Neutrophil (primary cell): ENCODE results near the gene DEDD.

Experiments used
- H3K27ac ChIP-seq: fragments of 200-600 bp; sonication (generic); 2 replicates; pipeline ENCODE4 v1.5.1; 2016; ENCODE audit warnings: mild to moderate bottlenecking, moderate library complexity
- H3K27me3 ChIP-seq: fragments of 200-600 bp; sonication (generic); 2 replicates; pipeline ENCODE4 v1.6.0; 2016; ENCODE audit warnings: mild to moderate bottlenecking
- H3K36me3 ChIP-seq: fragments of 200-600 bp; sonication (generic); 2 replicates; pipeline ENCODE4 v1.5.1; 2017
- H3K4me1 ChIP-seq, 2 experiments: fragments of 200-600 bp in 1 of 2; sonication (generic) in 1 of 2; 1 replicate in 1 of 2; 2 replicates in 1 of 2; pipeline versions ENCODE4 v1.5.1 to v1.6.1; 2013 to 2016; ENCODE audit warnings: low read depth in 1 of 2, low read length in 1 of 2, mild to moderate bottlenecking in 1 of 2, moderate library complexity in 1 of 2; ENCODE audit not compliant: control insufficient read depth in 1 of 2, insufficient read depth in 1 of 2
- H3K4me3 ChIP-seq, 2 experiments: fragments of 200-600 bp in 1 of 2; sonication (generic) in 1 of 2; 1 replicate in 1 of 2; 2 replicates in 1 of 2; pipeline ENCODE4 v1.5.1; 2013 to 2016; ENCODE audit warnings: low read depth in 1 of 2, low read length in 1 of 2, mild to moderate bottlenecking in 1 of 2, moderate library complexity in 1 of 2
- H3K9me3 ChIP-seq: fragments of 200-600 bp; sonication (generic); 2 replicates; pipeline ENCODE4 v1.5.1; 2016
- CTCF ChIP-seq: fragments of 200-600 bp; sonication (generic); IDR thresholded peaks from 2 replicates; pipeline ENCODE4 v1.5.1; 2016; ENCODE audit warnings: antibody characterized with exemption

The DEDD gene

GRCh38 chr1:161076410-161076809, 56.1 kb downstream of the DEDD start:
- TF ChIP-seq CTCF, result no peak
- H3K36me3 ChIP-seq, result no peaks in the 10 kb centered on the region
- no peak overlapping the region for H3K27ac ChIP-seq
- H3K27me3 ChIP-seq, result no peaks in the 10 kb centered on the region
- no peak overlapping the region for H3K4me3 ChIP-seq
- H3K9me3 ChIP-seq, result no peaks in the 10 kb centered on the region
- peaks cover 8 to 9% of the 10 kb centered on the region in 2 experiments for H3K4me1 ChIP-seq

- no peak for TF ChIP-seq CTCF
- Histone ChIP-seq H3K27ac (no peak overlapping the region), H3K36me3 (no peaks in the 10 kb centered on the region), H3K4me1 (peaks cover 24% of the 10 kb centered on the region in 2 experiments), H3K9me3 (no peaks in the 10 kb centered on the region), H3K27me3 (no peaks in the 10 kb centered on the region), H3K4me3 (no peak overlapping the region)
These were observed 57.6 kb downstream of the DEDD start for GRCh38 chr1:161074676-161075368.

GRCh38 chr1:161073474-161074121, 58.9 kb downstream of the DEDD start:
- TF ChIP-seq CTCF, result no peak
- no peaks in the 10 kb centered on the region for H3K9me3 ChIP-seq
- H3K27me3 ChIP-seq, result no peaks in the 10 kb centered on the region
- H3K27ac ChIP-seq, result no peak overlapping the region
- H3K4me3 ChIP-seq, result no peak overlapping the region
- H3K36me3 ChIP-seq, result no peaks in the 10 kb centered on the region
- peaks cover 24 to 28% of the 10 kb centered on the region in 2 experiments for H3K4me1 ChIP-seq

GRCh38 chr1:161072751-161073449, 59.6 kb downstream of the DEDD start:
- Histone ChIP-seq H3K9me3 (no peaks in the 10 kb centered on the region), H3K27ac (peak overlapping the region; percentile 99), H3K4me3 (no peak overlapping the region), H3K27me3 (no peaks in the 10 kb centered on the region), H3K36me3 (no peaks in the 10 kb centered on the region), H3K4me1 (peaks cover 29 to 31% of the 10 kb centered on the region in 2 experiments)
- TF ChIP-seq CTCF, result peak; percentile 9

DNA sequence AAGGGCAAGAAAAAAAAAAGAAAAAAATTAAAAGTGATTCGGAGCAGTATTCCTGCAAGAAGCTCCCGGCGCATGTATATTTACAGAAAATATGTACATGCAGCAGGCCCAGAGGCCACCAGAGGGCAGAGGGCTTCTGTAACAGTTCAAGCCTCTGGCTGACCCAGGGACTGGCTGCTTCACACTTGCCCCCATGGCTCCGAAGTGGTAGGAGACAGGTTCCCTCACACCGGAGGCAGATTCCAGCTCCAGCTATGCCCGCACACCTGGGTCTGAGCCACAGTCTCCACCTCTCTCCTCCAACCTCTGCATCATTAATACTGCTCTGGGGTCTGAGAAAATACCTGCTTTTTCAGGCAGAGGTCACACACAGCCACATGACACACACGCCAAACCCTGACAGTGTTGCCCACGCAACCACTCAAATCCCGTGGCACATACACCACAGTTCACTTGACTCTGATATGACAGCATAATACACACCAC, 60.5 kb downstream of the DEDD start:
- peak; percentile 76 for TF ChIP-seq CTCF
- no peaks in the 10 kb centered on the region for H3K36me3 ChIP-seq
- peak overlapping the region in 1 of 2 experiments; percentile 19 for H3K4me3 ChIP-seq
- H3K9me3 ChIP-seq, result no peaks in the 10 kb centered on the region
- no peaks in the 10 kb centered on the region for H3K27me3 ChIP-seq
- H3K4me1 ChIP-seq, result peaks cover 39 to 41% of the 10 kb centered on the region in 2 experiments
- peak overlapping the region; percentile 99 for H3K27ac ChIP-seq
